GM18519 (cell line): ENCODE results near the gene IRS2.
"Not testable (repeated sequence)": the region's sequence is repeated elsewhere in the genome, so short reads cannot be mapped to it uniquely, and the experiment has no call there.

Experiments used
- ATAC-seq: cut with Tn5 transposase; IDR thresholded peaks from one replicate; pipeline ENCODE4 v1.9.1; 2021; ENCODE audit warnings: mild to moderate bottlenecking, moderate library complexity; ENCODE audit not compliant: unreplicated experiment, low FRiP score

IRS2 gene

GRCh38 chr13:109735436-109735966, 50.9 kb downstream of the IRS2 start:
- no peak for ATAC-seq

GRCh38 chr13:109734002-109734785, 52.2 kb downstream of the IRS2 start:
- no peak for ATAC-seq

GRCh38 chr13:109733550-109733949, 52.8 kb downstream of the IRS2 start:
- no peak for ATAC-seq

- not testable (repeated sequence) for ATAC-seq
These were observed 53.8 kb downstream of the IRS2 start for GRCh38 chr13:109732470-109733170.

GRCh38 chr13:109730812-109731335, 55.5 kb downstream of the IRS2 start:
- ATAC-seq = no peak

- no peak for ATAC-seq
These were observed 57.3 kb downstream of the IRS2 start for GRCh38 chr13:109728791-109729731.

GRCh38 chr13:109728061-109728460, 58.3 kb downstream of the IRS2 start:
- no peak for ATAC-seq

- no peak for ATAC-seq
These were observed 59.1 kb downstream of the IRS2 start for GRCh38 chr13:109727251-109727650.

GRCh38 chr13:109725995-109726637, 60.3 kb downstream of the IRS2 start:
- no peak for ATAC-seq

- ATAC-seq = no peak
These were observed 61.1 kb downstream of the IRS2 start for GRCh38 chr13:109725297-109725696.

GRCh38 chr13:109724603-109725002, 61.8 kb downstream of the IRS2 start:
- no peak for ATAC-seq

- ATAC-seq = no peak
These were observed 63.3 kb downstream of the IRS2 start for GRCh38 chr13:109723046-109723445.

- no peak for ATAC-seq
These were observed 64.3 kb downstream of the IRS2 start for GRCh38 chr13:109722068-109722467.

- no peak for ATAC-seq
These were observed 65.6 kb downstream of the IRS2 start for GRCh38 chr13:109720758-109721184.

GRCh38 chr13:109719962-109720646, 66.3 kb downstream of the IRS2 start:
- no peak for ATAC-seq

- ATAC-seq = no peak
These were observed 67.7 kb downstream of the IRS2 start for GRCh38 chr13:109718726-109719125.

- ATAC-seq = no peak
These were observed 68.7 kb downstream of the IRS2 start for GRCh38 chr13:109717686-109718085.

GRCh38 chr13:109715902-109716301, 70.5 kb downstream of the IRS2 start:
- ATAC-seq = no peak

GRCh38 chr13:109713681-109714080, 72.7 kb downstream of the IRS2 start:
- ATAC-seq = no peak
